ENCODE data around the gene CS.

CS gene

GRCh38 chr12:56257491-56258067, 42.6 kb downstream of the CS start:
- no peak for DNase-seq (ENCODE audit: low read depth)
- peak overlapping the region; percentile 80 for H3K4me3 ChIP-seq (ENCODE audit: low read depth, low read length)

GRCh38 chr12:56257071-56257470, 43.1 kb downstream of the CS start:
- peak overlapping the region; percentile 80 for H3K4me3 ChIP-seq (ENCODE audit: low read depth, low read length)
- no peak for DNase-seq (ENCODE audit: low read depth)

- peak overlapping the region; percentile 80 for H3K4me3 ChIP-seq (ENCODE audit: low read depth, low read length)
- DNase-seq (ENCODE audit: low read depth), result no peak
Measured at GRCh38 chr12:56256326-56256960, 43.7 kb downstream of the CS start.

DNA sequence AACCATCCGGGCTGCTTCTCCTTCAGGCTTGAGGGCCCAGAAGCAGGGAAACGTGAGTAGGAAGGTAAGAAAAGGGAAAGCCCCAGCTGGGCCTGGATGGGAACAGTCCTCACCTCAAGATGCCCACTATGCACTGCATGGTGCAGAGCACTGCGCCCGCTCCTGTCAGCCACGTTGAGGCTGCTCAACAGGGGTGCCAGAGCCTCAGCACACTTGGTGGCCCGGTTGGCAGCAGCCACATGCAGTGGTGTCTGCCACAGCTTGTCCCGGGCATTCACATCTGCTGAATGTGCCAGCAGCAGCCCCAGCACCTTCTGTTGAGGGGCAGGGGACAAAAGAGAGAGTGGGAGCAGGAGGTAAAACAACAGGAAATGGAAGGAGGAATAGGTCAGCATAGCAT, 44.5 kb downstream of the CS start:
- no peak for DNase-seq (ENCODE audit: low read depth)
- no peak overlapping the region for H3K4me3 ChIP-seq (ENCODE audit: low read depth, low read length)

DNA sequence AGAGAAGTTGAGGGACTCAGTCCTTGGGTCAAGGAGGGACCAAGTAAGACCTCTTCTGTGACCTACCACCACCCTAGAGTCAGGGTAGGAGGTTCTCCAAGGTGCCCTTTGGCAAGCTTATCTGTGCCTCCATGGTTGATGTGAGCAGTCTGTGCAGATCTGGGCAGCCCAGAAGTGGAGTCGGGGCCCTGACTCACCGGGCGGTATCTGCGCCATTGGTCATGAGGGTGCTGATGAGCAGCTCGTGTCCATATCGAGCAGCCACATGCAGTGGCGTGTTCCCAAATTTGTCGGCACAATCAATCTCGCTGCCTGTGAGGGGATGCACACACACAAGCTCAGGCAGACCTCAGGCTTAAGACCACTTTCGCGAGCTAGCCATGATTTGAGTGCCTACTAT, 47.0 kb downstream of the CS start:
- no peak overlapping the region for H3K4me3 ChIP-seq (ENCODE audit: low read depth, low read length)
- DNase-seq (ENCODE audit: low read depth), result no peak

- DNase-seq (ENCODE audit: low read depth), result no peak
- no peak overlapping the region for H3K4me3 ChIP-seq (ENCODE audit: low read depth, low read length)
Measured at GRCh38 chr12:56252649-56253048, 47.5 kb downstream of the CS start.

- no peak for DNase-seq (ENCODE audit: low read depth)
- H3K4me3 ChIP-seq (ENCODE audit: low read depth, low read length), result no peak overlapping the region
Measured at GRCh38 chr12:56248711-56249110, 51.4 kb downstream of the CS start.

- DNase-seq (ENCODE audit: low read depth), result no peak
- H3K4me3 ChIP-seq (ENCODE audit: low read depth, low read length), result no peak overlapping the region
Measured at GRCh38 chr12:56247923-56248322, 52.2 kb downstream of the CS start.

DNA sequence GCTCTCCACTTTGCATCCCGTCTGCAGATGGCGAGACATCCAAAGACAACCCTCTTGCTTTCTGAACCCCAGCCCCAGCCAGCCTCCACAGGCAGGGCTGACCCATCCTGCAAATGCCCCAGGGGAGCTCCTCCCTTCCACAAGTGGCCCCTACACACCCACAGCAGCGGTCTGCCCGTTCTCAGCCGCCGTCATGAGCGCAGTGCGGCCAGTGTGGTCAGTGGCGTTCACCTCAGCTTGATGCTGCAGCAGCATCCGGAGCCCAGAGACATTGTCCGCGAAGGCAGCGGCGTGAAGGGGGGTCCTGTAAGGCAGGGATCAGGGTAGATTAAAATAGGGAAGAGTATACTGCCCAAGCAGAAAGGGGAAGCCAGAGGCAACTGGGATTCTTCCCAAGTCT, 55.6 kb downstream of the CS start:
- no peak for DNase-seq (ENCODE audit: low read depth)
- no peak overlapping the region for H3K4me3 ChIP-seq (ENCODE audit: low read depth, low read length)

DNA sequence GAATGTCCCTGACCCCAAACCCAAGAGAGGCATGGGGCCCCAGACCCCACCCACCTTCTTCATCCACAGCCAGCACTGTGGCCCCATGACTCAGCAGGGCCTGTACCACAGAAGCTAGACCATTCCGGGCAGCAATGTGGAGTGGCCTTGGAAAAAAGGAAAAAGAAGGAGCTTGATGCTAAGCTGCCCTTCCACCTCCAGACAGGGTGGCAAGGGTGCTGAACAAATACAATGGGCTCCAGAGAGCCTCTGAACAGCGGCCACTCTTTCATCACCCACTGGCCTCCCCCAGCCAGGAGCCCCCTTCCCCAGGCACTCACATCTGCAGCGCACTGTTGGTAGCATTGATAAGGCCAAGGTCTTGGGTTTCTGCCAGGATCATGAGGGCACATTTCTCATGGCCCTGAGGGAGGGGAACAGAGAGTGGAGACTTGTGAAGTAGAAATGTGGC, 56.4 kb downstream of the CS start:
- no peak for DNase-seq (ENCODE audit: low read depth)
- H3K4me3 ChIP-seq (ENCODE audit: low read depth, low read length), result no peak overlapping the region

GRCh38 chr12:56242986-56243385, 57.1 kb downstream of the CS start:
- no peak for DNase-seq (ENCODE audit: low read depth)
- H3K4me3 ChIP-seq (ENCODE audit: low read depth, low read length), result no peak overlapping the region

GRCh38 chr12:56241424-56242303, 58.5 kb downstream of the CS start:
- no peak overlapping the region for H3K4me3 ChIP-seq (ENCODE audit: low read depth, low read length)

GRCh38 chr12:56237552-56237951, 62.6 kb downstream of the CS start:
- no peak for DNase-seq (ENCODE audit: low read depth)
- H3K4me3 ChIP-seq (ENCODE audit: low read depth, low read length), result no peak overlapping the region

More at GRCh38 chr12:56241424-56242303, 58.5 kb downstream of the CS start:
- DNase-seq (ENCODE audit: low read depth), result no peak

GRCh38 chr12:56236985-56237384, 63.1 kb downstream of the CS start:
- H3K4me3 ChIP-seq (ENCODE audit: low read depth, low read length), result no peak overlapping the region
- DNase-seq (ENCODE audit: low read depth), result no peak

- no peak overlapping the region for H3K4me3 ChIP-seq (ENCODE audit: low read depth, low read length)
- no peak for DNase-seq (ENCODE audit: low read depth)
Measured at GRCh38 chr12:56236091-56236490, 64.0 kb downstream of the CS start.

- DNase-seq (ENCODE audit: low read depth), result no peak
Measured at GRCh38 chr12:56234746-56235436, 65.2 kb downstream of the CS start.

DNA sequence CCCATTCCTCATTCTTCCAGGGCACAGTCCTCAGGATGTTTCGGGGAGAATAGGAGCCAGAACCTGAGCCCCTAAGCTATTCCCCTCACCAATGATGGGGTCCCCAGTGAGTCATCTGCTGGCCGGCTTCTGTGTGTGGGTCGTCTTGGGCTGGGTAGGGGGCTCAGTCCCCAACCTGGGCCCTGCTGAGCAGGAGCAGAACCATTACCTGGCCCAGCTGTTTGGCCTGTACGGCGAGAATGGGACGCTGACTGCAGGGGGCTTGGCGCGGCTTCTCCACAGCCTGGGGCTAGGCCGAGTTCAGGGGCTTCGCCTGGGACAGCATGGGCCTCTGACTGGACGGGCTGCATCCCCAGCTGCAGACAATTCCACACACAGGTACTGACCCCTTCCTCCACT, 68.9 kb downstream of the CS start:
- DNase-seq (ENCODE audit: low read depth), result no peak
- H3K4me3 ChIP-seq (ENCODE audit: low read depth, low read length), result no peak overlapping the region

More at GRCh38 chr12:56234746-56235436, 65.2 kb downstream of the CS start:
- no peak overlapping the region for H3K4me3 ChIP-seq (ENCODE audit: low read depth, low read length)

GRCh38 chr12:56230432-56231183, 69.5 kb downstream of the CS start:
- no peak for DNase-seq (ENCODE audit: low read depth)
- no peak overlapping the region for H3K4me3 ChIP-seq (ENCODE audit: low read depth, low read length)

- no peak within 1 kb of the TSS for H3K4me3 ChIP-seq (ENCODE audit: low read depth, low read length)
- DNase-seq (ENCODE audit: low read depth), result no peak
Measured at GRCh38 chr12:56229916-56230431, 70.2 kb downstream of the CS start, which contains the start of gene SLC39A5. SLC39A5 (plus strand) TSS chr12:56230051; CDS start chr12:56231275, 1,224 bp downstream.

All from skeletal muscle cell (primary cell).